ENCODE measurements around the gene THEM4.

DNA sequence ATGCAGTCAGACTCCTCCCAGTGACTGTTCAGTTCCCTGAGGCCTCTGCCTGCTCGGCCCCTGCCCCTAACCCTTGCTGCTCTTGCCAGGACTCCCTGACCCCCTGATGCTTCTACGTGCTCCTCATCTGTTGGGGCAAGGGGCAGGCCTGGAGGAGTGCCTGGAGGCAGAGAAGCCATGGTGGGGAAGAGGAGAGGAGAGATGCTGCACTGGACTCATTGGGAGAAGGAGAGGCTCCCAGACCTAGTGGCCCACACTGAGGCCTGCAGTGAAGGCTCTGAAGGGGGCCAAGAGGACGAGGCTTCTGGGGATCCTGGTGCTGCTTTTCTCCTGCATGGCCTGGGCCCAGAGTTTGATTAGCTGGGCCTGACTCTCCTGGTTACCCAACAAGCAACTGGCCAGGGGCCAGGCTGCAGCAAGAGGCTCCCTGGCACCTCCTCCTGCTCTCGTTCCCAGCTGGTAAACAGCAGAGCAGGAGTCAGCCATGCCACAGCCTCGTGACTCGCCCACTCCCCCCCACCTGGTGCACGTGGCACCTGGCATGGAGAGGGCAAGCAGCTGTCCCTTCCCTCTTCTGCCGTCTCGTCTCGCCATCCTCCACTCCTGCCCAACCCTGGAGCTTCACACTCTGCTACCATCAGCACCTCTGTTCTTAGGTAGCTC lies 76.9 kb downstream of the THEM4 start:
- TF ChIP-seq POLR2A (IDR thresholded peaks at IDR 0.05): peak in 2 of 3 donors; percentile 33 to 40
- peak in 1 of 7 experiments; percentile 22 for TF ChIP-seq CTCF (IDR thresholded peaks at IDR 0.05)

Data from body of pancreas (tissue), 4 donors.